Dendritic cell treated with granulocyte-macrophage colony-stimulating factor and Interleukin-4, amounts not matched to agents 40 ng/mL and 50 ng/mL, for 4 days (primary cell): ENCODE results near the gene DERL3.
A peak's percentile ranks its signal among the peaks of the same experiment; 100 is the strongest.

Source experiments
- H3K27ac Mint-ChIP-seq: one replicate; pipeline ENCODE4 v1.8.0; 2022; ENCODE audit warnings: mild to moderate bottlenecking, mixed read lengths
- H3K27me3 Mint-ChIP-seq: one replicate; pipeline ENCODE4 v1.8.0; 2022; ENCODE audit warnings: mild to moderate bottlenecking, mixed read lengths
- H3K36me3 Mint-ChIP-seq: one replicate; pipeline ENCODE4 v1.8.0; 2022; ENCODE audit warnings: low read depth, mixed read lengths
- H3K4me1 Mint-ChIP-seq: one replicate; pipeline ENCODE4 v1.8.0; 2022; ENCODE audit warnings: low read depth, mixed read lengths
- H3K4me3 Mint-ChIP-seq: one replicate; pipeline ENCODE4 v1.8.0; 2022; ENCODE audit warnings: mild to moderate bottlenecking, moderate library complexity, mixed read lengths
- H3K9me3 Mint-ChIP-seq: one replicate; pipeline ENCODE4 v1.8.0; 2022; ENCODE audit warnings: mixed read lengths
- intact Hi-C: fragments of 100-400 bp; cut with micrococcal nuclease; formaldehyde crosslinking; loops from one replicate; pipeline ENCODE4 v1.15.0; 2022

The DERL3 gene

DNA sequence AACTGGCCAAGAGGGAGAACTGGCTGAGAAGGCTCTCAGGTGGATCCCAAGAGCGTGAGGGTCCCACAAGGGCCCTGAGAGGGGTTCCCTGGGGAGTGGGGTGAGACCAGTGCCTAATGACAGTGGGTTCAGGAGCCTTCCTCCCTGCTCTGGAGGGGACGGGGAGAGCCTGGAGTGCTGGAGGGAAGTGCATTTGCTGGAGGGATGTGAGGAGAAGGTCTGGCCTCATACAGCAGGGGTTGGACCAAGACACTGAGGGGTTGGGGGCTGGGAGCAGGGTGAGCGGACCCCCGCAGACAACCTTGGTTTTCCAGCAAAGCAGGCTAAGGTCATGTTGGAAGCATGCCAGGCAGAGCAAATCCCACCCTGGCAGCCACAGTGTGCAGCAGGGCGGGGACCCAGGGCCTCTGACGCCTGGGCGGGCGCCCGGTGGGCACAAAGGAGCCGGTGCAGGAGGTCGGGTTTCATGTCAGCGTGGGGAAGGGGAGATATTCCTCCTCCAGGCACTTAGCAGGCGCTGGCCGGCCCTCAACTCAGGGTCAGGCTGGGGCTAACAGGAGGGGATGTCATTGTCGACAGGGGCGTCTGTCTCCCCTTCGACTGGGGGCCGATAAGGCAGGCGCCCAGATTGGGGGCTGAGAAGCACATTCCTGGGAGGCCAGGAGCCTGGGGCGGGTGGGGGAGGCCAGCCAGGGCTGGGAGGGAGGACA lies 3.1 kb upstream of the DERL3 start:
- no peak overlapping the region for H3K27ac Mint-ChIP-seq
- no peak overlapping the region for H3K4me3 Mint-ChIP-seq
- peaks cover 7% of the 10 kb centered on the region for H3K36me3 Mint-ChIP-seq
- no peaks in the 10 kb centered on the region for H3K9me3 Mint-ChIP-seq
- intact Hi-C loops, result no loop called here
- H3K4me1 Mint-ChIP-seq, result peaks cover 42% of the 10 kb centered on the region
- peaks cover 14% of the 10 kb centered on the region for H3K27me3 Mint-ChIP-seq

DNA sequence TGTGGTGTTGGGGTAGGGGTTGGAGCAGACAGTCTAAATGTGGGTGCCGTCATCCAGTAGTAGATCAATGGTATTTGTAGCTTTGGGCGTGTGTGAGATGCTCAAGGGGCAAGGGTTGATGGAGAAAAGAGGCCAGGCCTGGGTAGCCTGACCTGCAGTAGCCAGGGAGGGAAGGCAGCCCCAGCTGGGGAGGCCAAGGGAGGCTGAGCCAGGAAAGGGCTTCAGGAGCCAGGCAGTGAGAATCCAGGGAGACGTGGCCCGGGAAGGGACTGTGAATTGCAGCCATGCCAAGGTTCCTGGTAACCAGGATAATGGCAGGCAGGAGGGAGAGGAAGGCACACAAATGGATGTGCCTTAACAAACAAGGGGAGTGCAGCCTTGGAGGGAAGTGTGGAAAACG lies 2.5 kb upstream of the DERL3 start:
- Mint-ChIP-seq H3K4me1 (peaks cover 36% of the 10 kb centered on the region), H3K27me3 (peaks cover 12% of the 10 kb centered on the region), H3K9me3 (no peaks in the 10 kb centered on the region), H3K36me3 (peaks cover 13% of the 10 kb centered on the region), H3K27ac (peak overlapping the region; percentile 5), H3K4me3 (no peak overlapping the region)
- intact Hi-C loops, result no loop called here

DNA sequence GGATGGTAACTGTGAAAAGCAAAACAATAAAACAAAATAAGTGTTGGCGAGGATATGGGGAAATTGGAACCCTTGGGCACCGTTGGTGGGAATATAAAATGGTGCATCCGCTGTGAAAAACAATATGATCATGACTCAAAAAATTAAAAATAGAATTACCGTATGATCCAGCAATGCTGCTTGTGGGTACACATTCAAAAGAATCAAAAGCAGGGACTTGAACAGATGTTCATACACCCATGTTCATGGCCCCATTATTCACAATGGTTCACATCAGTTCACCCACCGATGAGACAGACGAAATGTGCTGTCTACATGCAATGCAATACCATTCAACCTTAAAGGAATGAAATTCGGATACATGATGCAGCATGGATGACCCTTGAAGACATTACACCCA lies 1.2 kb upstream of the DERL3 start:
- intact Hi-C loops, result no loop called here
- H3K4me3 Mint-ChIP-seq, result no peak overlapping the region
- H3K36me3 Mint-ChIP-seq, result peaks cover 26% of the 10 kb centered on the region
- peaks cover 8% of the 10 kb centered on the region for H3K27me3 Mint-ChIP-seq
- H3K9me3 Mint-ChIP-seq, result no peaks in the 10 kb centered on the region
- peaks cover 36% of the 10 kb centered on the region for H3K4me1 Mint-ChIP-seq
- no peak overlapping the region for H3K27ac Mint-ChIP-seq

DNA sequence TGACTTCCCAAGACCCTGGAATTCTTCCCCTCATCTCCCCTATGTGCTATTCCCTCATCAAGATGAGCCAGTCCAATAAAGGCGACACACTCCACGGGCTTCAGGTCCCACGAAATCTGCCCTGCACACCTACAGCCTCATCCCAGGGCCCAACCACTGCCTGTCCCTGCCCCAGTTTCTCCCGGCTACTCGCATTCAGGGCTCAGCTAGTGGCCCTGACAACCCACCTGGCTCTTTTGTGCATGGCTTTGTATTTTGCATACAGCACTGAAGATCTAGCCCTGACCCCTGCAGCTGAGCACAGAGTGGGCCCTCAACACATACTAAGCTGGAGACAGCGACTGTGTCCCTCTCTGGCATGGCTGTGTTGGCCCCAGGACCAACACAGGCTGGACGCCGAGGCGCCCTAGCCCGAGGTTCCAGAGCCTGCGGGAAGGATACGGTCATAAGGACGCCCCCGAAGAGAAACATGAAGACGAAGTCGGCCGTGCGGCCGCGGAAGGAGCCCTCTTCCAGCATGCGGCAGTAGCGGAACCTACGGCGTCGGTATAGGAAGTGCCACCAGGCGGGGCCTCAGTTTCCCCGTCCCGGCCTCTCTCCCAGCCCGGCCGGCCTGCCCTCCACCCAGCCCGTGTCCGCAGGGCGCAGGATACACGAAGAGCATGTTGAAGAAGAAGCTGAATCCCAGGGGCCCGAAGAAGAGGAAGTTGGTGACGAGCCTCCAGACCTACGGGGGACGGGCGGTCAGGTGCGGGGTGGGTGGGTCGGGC lies 710 bp downstream of the DERL3 start:
- Mint-ChIP-seq H3K27me3 (peaks cover 5% of the 10 kb centered on the region), H3K36me3 (peaks cover 45% of the 10 kb centered on the region), H3K4me3 (peak overlapping the region; percentile 89), H3K9me3 (no peaks in the 10 kb centered on the region), H3K27ac (peak overlapping the region; percentile 83), H3K4me1 (peaks cover 26% of the 10 kb centered on the region)
- intact Hi-C loops, result loop anchor here (5.0 to 10.0 kb wide), 2 partner anchors 51 to 57 kb away; partner anchors contain the start of genes MIF and SMARCB1

DNA sequence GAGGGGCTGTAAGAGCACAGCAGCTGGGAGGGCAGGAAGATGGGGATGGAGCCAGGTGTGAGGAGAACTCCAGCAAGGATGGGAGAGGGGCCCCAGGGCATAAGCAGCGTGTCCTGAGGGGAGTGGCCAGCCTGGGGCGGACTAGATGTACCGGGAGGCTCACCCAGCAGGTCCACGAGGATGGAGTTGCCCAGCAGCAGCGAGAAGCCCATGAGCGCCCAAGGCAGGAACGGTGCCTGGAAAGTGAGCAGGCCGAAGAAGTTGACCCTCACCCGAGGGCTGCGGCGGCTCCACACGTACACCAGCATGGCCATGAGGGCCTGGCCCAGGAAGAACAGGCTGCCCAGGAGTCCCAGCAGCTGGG lies 1.3 kb downstream of the DERL3 start:
- Mint-ChIP-seq H3K4me3 (no peak overlapping the region), H3K9me3 (no peaks in the 10 kb centered on the region), H3K4me1 (peaks cover 26% of the 10 kb centered on the region), H3K36me3 (peaks cover 51% of the 10 kb centered on the region), H3K27me3 (peaks cover 5% of the 10 kb centered on the region), H3K27ac (no peak overlapping the region)
- intact Hi-C loops, result loop anchor here (5.0 to 10.0 kb wide), 2 partner anchors 50 to 57 kb away; partner anchors contain the start of genes MIF and SMARCB1

DNA sequence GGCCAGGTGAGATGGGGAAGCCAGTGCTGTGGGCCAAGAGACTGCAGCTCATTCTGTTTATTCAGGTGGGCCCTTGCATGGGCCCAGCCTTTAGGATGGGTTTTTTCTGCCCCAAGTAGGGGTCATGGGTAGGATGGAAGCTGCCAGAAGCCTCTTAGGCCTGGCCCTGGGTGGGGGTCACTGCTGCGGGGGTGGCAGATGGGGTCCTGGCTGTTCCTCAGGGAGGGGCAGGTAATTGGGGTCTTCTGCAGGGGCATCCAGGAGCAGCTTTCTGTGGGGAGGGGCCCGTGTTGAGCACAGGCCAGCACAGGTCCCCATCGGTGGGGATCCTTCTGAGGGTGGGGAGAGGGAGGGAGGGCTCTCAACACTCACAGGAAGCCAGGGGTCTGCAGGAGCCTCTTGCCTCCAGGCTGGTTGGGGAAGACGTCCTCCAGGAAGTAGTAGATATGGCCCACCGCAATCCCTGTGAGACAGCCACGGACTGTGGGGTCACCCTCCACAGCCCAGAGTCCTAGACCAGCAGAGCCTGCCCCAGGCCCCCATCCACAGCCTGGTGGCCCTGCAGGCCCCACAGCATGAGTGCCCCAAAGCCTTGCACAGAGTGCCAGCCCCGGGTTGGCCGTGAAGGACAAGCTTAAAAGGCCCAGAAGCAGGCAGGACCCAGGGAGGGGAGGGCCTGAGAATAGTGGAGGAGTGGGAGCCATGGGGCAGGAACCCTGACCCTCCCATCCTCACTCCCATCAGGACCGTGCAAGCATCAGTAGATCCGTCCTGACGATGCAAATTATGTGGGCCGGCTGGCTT lies 1.9 kb downstream of the DERL3 start:
- peaks cover 57% of the 10 kb centered on the region for H3K36me3 Mint-ChIP-seq
- intact Hi-C loops, result loop anchor here (5.0 to 10.0 kb wide), 2 partner anchors 50 to 58 kb away; partner anchors contain the start of genes MIF and SMARCB1
- H3K27me3 Mint-ChIP-seq, result peaks cover 5% of the 10 kb centered on the region
- H3K27ac Mint-ChIP-seq, result no peak overlapping the region
- no peak overlapping the region for H3K4me3 Mint-ChIP-seq
- no peaks in the 10 kb centered on the region for H3K9me3 Mint-ChIP-seq
- peaks cover 26% of the 10 kb centered on the region for H3K4me1 Mint-ChIP-seq

DNA sequence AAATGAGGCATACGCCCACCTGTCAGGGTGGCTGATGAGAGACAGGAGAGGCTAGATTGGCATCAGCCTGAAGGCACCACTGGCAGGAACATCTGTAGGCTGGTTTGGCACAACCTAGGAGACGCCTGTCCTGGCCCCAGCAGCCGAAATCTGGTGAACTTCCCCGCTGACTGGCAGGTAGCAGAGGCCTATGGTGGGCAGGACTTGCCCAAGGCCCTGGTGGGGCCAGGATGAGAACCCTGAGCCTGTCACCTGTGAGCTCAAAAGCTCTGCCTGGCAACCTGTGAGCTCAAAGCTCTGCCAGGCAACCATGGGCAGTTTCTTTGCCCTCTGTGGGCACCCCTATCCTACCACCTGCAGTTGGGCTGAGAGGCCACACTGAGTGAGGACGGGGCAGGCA lies 2.5 kb downstream of the DERL3 start:
- Mint-ChIP-seq H3K27ac (no peak overlapping the region), H3K36me3 (peaks cover 63% of the 10 kb centered on the region)
- intact Hi-C loops, result loop anchor here (5.0 to 10.0 kb wide), 2 partner anchors 49 to 59 kb away; partner anchors contain the start of genes MIF and SMARCB1

DNA sequence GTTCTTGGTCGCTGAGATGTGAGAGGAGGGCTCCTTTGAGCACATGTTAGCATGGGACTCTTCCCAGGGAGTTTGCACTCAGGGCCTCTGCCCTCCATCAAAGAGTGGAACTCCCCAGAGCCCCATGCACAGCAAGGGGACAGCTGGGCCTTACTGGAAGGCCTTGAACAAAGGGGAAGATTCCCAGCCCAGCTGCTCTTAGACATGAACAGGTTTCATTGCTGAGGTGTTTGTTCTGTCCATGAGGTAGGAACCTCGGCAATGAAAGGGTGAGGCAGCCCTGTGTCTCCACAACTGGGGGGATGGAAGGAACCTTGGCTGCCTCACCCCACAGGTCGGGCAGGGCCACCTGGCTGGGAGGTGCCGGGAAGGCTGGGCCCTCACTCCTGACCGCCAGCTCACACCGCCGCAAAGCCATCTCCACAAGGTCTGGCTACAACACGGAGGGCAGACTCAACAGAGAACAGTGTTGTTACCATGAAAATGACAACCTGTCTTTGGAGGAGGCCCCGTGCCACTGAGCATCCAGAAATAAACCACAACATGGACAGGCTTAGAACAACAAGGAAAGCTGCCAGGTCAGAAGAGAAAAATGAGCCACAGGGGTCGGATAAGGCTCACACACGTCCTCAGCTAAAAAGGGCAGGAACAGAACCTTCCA lies 3.2 kb downstream of the DERL3 start:
- H3K27ac Mint-ChIP-seq, result no peak overlapping the region

More for the DNA sequence above, 2.5 kb downstream of the DERL3 start:
- Mint-ChIP-seq H3K27me3 (peaks cover 4% of the 10 kb centered on the region), H3K4me1 (peaks cover 26% of the 10 kb centered on the region), H3K4me3 (no peak overlapping the region), H3K9me3 (no peaks in the 10 kb centered on the region)

DNA sequence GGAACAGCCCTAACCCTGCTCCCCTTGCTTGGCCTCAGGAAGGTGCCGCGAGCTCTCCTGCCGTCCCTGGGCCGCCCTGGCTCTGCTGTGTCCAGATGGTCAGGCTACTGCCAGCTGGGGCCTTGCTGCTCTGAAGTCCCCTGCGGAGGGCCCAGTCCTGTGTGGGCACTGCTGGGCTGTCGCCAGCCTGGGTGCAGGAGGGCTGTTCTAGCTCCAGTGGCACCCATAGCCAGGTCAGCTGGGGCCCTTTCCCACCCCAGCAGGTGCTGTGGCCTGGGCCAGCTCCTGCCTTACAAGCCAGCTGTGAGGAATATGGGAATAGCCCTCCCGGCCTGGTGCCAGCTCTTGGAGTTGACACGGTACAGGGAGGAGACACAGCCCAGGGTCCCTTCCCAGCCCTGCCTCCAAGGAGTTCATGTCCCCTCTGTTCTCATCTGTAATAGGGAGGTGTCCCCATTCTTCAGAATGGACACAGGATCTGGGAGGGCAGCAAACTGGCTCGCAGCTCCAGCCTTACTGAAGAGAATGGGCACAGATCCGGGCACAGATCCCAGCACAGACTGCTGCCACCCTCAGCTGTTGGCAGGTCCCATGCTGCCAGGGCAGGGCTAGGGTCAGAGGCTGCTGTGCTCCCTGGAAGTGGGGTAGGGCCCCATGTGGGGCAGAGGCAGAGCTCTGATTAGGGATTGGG lies 3.9 kb downstream of the DERL3 start:
- H3K4me3 Mint-ChIP-seq, result no peak overlapping the region
- H3K27ac Mint-ChIP-seq, result no peak overlapping the region
- peaks cover 26% of the 10 kb centered on the region for H3K4me1 Mint-ChIP-seq
- peaks cover 77% of the 10 kb centered on the region for H3K36me3 Mint-ChIP-seq
- H3K9me3 Mint-ChIP-seq, result no peaks in the 10 kb centered on the region
- no peaks in the 10 kb centered on the region for H3K27me3 Mint-ChIP-seq
- intact Hi-C loops, result loop anchor here (5.0 to 10.0 kb wide), 2 partner anchors 48 to 60 kb away; partner anchors contain the start of genes MIF and SMARCB1

More for the DNA sequence above, 3.2 kb downstream of the DERL3 start:
- Mint-ChIP-seq H3K4me1 (peaks cover 26% of the 10 kb centered on the region), H3K27me3 (no peaks in the 10 kb centered on the region), H3K9me3 (no peaks in the 10 kb centered on the region), H3K4me3 (no peak overlapping the region), H3K36me3 (peaks cover 70% of the 10 kb centered on the region)
- intact Hi-C loops, result loop anchor here (5.0 to 10.0 kb wide), 2 partner anchors 48 to 59 kb away; partner anchors contain the start of genes MIF and SMARCB1

DNA sequence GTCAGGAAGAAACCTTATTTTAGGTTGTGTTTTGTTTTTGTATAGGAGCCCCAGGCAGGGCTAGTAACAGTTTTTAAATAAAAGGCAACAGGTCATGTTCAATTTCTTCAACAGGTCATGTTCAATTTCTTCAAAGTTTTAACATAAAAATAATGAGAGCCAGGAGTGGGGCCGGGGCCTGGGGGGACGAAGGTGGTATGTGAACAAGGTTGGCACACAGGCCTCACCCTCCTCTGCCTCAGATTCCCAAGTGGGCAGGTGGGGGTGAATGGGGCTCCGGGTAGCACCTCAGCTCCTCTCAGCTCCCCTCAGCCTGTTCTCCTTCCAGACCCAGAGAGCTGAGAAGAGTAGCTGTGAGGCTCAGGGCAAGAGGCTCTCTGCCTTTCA lies 4.4 kb downstream of the DERL3 start:
- Mint-ChIP-seq H3K4me1 (peaks cover 21% of the 10 kb centered on the region), H3K4me3 (no peak overlapping the region), H3K27ac (no peak overlapping the region), H3K9me3 (no peaks in the 10 kb centered on the region), H3K27me3 (no peaks in the 10 kb centered on the region), H3K36me3 (peaks cover 82% of the 10 kb centered on the region)
- intact Hi-C loops, result loop anchor here (10.0 kb wide), 1 partner anchor 60 kb away; the partner anchor contains the start of gene MIF

DNA sequence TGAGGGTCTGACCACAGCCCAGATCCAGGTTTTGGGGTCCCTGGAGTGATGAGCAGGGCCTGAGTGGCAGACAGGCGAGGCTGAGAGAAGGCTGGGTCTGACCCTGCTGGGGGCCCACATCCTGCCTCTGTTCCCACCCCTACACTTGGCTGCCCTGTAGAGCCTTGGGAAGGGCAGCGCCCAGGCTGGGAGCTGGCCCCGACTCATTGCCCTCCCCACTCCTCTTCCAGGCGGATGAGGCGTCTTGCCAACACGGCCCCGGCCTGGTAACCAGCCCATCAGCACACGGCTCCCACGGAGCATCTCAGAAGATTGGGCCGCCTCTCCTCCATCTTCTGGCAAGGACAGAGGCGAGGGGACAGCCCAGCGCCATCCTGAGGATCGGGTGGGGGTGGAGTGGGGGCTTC lies 4.9 kb downstream of the DERL3 start:
- Mint-ChIP-seq H3K36me3 (peaks cover 87% of the 10 kb centered on the region), H3K27ac (no peak overlapping the region), H3K4me1 (peaks cover 17% of the 10 kb centered on the region), H3K27me3 (no peaks in the 10 kb centered on the region), H3K4me3 (no peak overlapping the region), H3K9me3 (no peaks in the 10 kb centered on the region)
- intact Hi-C loops, result loop anchor here (10.0 kb wide), 1 partner anchor 61 kb away; the partner anchor contains the start of gene MIF

DNA sequence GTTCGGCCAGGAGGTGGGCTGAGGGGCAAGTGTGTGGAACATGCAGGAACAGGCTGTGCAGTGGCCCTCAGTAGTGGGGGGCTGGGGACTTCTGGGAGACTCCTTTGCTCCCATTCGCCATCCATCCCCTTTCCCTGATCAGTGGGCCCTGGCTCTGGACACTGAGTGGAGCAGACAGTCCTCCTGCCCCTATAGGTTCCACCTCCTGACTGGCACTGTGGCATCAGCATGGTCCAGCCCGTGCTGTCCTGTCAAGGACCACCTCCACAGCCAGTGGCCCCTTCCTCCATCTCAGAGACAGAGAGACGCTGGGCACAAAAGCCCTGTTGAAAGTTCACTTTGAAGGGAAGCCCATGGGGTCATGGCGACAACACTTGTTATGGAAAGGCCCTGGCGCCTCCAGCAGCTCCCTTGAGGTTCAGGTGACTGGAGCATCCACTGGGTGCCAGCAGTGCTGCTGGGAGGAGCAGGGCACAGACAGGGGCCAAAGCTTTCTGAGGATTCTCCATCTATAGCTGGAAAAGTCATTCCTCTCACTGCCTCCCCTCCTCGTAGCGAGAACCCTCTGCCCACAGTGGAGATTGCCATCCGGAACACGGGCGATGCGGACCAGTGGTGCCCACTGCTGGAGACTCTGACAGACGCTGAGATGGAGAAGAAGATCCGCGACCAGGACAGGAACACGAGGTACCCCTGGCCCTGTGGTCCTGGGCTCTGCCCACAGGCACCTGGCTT lies 5.6 kb downstream of the DERL3 start:
- Mint-ChIP-seq H3K27ac (no peak overlapping the region), H3K36me3 (peaks cover 94% of the 10 kb centered on the region)

More for the DNA sequence above, 5.6 kb downstream of the DERL3 start:
- no peak overlapping the region for H3K4me3 Mint-ChIP-seq
- H3K27me3 Mint-ChIP-seq, result no peaks in the 10 kb centered on the region
- H3K9me3 Mint-ChIP-seq, result no peaks in the 10 kb centered on the region
- peaks cover 12% of the 10 kb centered on the region for H3K4me1 Mint-ChIP-seq
- intact Hi-C loops, result loop anchor here (10.0 kb wide), 1 partner anchor 62 kb away; the partner anchor contains the start of gene MIF
